HG02885 (cell line): ENCODE measurements around the gene AATF.
"Not testable (repeated sequence)": the region's sequence is repeated elsewhere in the genome, so short reads cannot be mapped to it uniquely, and the experiment has no call there.

Experiments
- ATAC-seq: cut with Tn5 transposase; IDR thresholded peaks from one replicate; pipeline ENCODE4 v1.9.1; 2021; ENCODE audit warnings: mild to moderate bottlenecking; ENCODE audit not compliant: unreplicated experiment, poor library complexity

Gene AATF

DNA sequence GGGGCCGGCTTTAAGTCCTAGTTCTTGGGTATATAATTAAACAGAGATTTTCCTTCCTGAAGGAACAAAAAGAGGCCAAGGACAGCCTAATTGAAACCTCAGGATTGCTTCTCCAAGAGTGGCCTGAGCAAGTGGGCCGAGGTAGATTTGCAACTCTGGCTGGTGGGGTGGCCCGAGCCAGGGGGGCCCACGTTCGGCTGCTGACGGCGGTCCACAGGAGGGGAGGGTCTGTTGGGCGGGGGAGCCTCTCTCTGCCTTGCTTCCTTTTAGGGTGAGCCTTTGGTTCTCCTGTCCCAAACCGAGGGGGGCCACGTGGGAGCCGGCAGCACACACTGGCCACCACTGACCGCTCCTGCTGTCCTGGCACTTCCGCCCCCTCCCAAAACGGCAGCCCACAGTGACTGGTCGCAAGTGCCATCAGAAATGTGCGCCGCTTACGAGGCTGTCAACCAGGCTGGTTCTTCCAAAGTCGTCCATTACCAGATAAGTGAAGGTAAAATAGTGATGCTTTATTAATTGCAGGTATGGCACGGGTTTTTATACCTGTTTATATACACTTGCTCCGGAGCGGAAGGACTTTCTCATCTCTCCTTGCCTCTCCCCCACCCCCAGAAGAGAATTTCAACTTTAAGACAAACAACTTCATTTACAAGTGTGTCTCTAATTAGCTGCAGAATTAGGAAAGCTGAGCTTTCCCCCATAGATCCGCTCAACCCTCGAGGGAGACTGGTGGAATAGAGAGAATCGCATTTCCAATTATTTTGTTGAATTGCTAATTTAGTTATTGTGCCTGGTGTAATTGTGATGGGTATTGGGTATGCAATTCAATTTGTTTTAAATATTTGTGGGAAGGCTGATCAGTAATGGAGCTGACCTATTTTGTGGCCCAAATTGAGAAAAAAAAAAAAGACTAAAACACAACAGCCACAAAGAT, 117.8 kb downstream of the AATF start:
- ATAC-seq: no peak

DNA sequence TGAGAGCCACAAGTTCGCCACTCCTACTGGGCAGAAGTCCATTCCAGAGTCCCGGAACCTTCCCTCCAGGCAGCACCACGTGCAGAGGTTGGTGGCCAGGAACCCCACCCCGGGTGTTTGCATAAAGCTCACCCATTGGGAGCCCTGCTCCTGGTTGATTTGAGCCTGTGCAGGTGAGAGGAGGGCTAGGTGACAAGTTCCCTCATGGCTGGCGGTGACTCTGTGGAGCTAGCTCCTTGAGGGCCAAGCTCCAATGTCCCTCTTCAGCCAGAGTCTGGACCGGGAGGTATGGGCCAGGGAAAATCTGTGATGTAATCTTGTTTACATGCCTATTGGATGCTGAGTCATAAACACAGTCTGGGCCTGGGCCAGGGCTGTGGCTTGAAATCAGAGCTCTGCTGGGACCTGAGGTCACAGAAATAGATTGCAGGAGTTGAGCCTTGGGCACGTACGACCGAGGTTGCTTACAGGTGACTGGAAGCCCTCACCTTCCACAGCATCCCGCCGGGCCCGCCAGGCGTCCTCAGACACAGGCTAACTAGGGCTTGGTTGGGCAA, 118.9 kb downstream of the AATF start:
- ATAC-seq: no peak

DNA sequence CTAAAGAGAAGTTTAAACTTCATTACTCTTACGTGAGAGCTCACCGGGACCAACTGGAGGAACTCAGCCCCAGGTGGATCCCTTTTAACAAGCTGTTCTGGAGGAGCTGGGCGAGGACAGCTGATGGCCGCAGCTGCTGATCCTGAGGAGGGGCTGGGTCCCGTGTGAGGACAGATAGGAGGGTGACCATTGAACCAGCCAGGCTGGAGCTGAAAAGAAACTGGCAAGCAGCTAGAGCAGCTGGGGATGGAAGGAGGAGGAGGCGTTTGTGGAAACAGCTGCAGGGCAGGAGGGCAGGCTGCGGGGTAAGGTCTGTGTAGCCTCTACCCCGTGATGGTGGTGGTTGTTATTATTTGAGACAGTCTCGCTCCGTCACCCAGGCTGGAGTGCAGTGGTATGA, 119.5 kb downstream of the AATF start:
- ATAC-seq: no peak

DNA sequence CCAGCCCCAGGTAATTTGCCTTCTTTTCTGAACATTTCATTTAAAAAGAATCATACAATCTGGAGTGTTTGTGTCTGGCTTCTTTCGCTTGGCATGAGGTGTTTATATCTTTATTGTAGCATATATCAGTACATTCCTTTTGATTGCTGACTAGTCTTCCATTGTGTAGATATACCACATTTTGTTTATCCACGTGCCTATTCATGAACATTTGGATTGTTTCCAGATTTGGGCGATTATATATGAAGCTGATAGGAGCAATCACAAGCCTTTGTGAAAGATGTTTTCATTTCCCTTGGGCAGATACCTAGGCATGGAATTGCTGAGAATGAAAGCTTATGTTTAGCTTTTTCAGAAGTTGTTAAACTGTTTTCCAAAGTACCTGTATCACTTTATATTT, 120.3 kb downstream of the AATF start:
- no peak for ATAC-seq

DNA sequence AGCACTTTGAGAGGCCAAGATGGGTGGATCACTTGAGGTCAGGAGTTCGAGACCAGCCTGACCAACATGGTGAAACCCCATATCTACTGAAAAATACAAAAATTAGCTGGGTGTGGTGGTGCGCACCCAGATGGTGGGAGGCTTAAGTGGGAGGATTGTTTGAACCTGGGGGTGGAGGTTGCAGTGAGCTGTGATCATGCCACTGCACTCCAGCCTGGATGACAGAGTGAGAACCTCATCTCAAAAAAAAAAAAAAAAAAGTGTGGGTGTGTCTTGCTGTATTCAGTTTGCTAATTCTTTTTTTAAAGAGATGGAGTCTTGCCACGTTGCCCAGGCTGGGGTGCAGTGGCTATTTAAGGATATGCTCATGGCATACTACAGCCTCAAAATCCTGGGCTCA, 124.7 kb downstream of the AATF start:
- not testable (repeated sequence) for ATAC-seq

DNA sequence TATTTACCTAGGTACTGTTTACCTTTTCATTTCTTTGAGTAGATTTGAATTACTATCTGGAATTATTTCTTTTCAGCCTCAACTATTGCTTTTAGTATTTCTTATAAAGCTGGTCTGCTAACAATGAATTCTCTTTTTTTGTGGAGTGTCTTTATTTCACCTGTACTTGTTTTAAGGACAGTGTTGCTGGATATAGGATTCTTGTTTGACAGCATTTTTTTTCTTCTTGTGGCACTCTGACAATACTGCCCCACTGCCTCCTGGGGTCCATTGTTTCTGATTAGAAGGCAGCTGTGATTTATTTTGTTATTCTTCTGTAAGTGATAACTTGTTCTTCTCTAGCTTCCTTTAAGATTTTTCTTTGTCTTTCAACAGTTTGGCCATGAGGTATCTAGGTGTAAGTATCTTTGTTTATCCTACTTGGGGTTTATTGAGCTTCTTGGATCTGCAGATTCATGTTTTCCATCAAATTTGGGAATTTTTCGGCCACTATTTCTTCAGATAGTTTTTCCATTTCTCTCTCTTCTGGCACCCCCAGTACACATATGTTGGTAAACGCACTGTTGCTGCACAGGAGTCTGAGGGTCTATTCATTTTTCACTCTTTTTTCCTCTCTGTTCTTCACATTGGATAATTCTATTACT, 130.4 kb downstream of the AATF start:
- no peak for ATAC-seq

DNA sequence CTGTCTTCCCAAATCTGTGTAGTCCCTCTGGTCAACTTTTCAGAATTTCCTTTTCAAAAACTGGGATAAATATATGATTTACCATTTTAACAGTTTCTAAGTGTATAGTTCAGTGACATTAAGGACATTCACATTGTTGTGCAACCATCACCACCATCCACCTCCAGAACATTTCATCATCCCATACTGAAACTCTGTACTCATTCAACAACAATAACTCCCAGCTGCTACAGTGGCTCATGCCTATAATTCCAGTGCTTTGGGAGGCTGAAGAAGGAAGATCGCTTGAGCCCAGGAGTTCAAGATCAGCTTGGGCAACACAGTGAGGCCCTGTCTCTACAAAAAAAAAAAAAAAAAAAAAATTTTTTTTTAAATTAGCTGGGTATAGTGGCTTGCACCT, 131.0 kb downstream of the AATF start:
- ATAC-seq: no peak

DNA sequence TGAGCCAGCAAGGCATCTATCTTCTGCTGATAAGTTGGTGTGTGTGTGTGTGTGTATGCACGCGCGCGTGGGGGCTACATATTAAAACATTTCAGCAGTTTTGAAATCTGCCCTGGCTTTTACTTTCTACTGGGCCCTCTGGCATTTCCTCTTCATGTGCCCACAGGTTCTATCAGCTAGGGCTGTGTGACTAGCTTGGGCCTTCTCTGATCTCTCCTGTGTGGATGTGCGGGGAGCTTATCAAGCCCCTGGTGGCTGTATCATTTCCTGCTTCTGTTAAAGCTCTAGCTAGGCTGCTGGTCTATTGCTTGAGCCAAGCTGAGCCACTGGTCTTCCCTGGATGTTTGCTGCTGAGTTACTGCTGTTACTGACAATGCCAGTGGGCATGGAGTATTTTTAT, 132.5 kb downstream of the AATF start:
- no peak for ATAC-seq

DNA sequence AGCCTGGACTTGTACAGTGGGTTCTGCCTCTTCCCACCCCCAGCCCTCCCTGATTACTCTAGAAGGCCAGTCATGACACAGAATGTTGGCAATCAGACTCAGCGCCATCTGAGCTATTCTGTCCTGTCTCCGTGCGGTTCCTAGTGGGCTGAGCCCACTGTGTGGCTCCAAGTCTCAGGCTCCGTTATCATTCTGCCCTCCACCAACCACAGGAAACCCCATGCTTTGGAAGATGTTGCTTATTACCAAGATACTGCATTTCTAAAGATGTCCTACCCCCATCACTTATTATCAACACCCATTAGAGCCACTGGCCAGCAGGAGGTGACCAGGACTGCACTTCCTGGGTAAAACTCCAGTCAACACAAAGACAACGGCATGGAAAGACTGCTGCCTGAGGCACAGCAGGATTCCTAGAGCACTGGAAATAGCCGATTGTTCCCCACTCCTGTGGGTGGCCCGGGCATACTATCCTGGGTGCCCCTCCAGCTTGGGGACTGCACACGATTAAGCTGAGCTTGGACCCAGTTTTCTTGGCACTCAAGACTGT, 133.6 kb downstream of the AATF start:
- ATAC-seq: no peak

DNA sequence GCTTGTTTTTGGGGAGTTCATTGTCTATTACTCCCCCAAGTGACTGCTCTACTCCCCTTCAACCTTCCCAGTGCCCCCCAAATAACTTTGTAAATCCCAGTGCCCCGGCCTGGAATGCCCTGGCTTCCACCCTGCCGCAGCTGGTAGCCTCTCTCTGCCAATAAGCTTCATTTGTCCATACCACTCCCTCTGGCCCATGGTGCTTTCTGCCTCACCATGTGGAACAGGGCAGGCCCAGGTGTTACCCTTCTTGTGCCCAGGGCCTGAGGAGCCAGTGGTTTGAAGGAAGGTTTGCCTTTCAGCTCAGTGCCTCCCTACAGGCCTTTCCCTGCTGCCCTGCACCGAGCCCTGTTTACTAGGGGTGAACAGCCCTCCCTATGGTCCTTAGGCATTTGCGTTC, 134.2 kb downstream of the AATF start:
- ATAC-seq: no peak

DNA sequence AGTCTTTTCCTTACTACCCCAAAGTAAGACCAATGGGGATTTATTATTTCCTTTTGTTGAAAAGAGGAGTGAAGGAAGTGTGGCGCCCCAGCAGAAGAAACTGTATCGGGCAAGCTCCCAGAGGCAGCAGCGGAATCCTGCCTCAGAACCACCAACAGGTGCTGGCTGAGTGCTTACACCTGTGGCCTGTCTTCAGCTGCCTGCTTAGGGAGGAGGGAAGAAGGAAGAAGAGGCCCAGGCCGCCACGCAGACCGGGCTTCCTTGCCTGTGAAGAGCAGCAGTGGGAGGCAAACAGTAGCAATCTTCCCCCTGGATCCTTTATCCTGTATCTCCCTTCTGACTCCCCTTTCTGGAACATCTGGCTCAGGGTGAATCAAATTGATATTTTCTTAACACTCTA, 134.7 kb downstream of the AATF start:
- no peak for ATAC-seq

DNA sequence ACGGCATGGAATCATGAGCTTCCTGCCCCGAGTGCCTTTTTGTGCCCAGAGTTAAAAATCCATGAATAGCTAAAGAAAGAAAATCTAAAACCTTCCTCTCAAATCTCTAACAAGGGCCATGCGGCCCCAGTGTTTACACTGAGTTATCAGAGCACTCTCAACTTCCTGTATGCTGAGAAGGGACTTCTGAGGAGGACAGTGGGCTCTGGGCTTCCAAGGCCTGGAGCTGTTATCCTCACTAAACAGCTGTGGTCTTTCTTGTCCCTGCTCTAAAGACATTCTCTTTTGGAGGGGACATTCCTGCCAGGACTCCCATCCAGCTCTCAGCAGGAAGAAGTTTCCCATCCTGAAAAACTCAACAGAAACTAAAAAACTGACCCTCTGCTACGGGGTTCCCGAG, 135.6 kb downstream of the AATF start:
- ATAC-seq: no peak

DNA sequence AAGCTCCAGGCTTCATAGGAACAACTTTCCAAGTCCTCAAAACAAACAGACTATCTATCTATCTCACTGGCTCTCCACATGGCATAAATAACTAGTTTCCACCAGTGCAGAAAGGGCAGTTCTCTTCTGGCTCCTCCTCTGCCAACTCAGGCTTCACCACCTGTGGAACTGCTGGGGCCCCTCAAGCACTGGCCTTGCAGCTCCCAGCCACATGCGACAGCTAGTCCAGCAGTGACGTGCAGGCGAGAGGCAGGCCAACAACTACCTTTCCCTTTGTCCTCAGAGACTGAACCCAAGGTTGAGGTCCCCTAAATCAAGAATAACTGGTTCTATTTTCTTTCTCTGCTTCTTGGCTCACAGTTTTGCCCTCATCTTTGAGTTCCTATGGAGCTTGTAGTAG, 137.6 kb downstream of the AATF start:
- no peak for ATAC-seq

DNA sequence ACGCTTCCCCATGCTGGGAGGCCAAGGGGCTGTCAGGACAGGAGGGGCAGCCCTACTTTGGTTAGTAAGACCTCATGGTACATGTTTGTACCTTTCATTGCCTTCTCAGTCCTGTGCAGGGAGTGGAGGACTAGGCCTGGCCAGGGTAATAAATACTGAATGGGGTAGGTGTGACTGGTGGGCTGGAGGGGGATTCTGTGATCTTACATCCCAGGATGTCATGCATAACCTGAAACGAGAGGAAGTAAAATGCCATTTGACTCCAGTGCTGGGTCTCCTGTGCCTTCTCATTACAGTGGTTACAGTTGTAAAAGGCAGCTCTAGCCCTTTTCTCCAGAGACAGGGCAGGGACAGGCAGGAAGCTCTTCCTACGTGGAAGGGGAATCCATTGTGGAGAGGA, 138.2 kb downstream of the AATF start:
- no peak for ATAC-seq

DNA sequence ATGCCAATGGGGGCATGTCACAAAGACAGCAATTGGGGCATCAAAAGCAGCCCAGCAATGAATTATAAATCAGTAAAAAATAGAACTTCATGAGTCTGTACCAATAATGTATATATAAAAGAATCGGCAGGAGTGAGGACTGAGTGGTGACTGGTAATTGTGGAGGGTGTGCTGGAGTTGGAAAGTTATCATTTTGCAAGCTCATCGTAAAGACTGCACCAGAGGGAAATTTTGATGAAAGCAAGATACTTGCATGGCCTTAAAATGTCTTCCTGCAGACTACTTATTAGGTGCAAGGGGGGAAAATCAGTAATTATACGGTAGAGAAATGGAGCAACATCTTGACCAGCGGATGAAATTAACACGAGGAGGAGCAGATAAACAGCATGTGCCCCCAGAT, 138.9 kb downstream of the AATF start:
- no peak for ATAC-seq

DNA sequence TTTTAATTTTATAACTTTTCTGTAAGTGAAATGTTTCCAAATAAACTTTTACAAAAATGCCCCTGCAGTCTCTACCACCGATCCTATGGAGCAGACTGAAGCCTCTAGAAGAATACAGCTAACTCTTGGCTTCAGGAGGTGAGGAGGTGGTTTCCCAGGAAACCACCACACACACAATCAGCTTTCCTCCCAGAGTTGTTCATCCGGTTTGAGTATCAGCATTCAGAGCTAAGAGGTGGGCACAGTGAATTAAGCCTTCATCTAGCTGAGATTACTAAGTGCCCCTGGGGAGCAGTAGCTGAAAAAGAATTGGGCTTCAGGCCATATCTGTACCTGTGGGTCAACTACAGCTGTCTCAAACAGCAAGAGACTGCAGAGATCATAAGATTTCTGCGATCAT, 139.7 kb downstream of the AATF start:
- ATAC-seq: no peak

DNA sequence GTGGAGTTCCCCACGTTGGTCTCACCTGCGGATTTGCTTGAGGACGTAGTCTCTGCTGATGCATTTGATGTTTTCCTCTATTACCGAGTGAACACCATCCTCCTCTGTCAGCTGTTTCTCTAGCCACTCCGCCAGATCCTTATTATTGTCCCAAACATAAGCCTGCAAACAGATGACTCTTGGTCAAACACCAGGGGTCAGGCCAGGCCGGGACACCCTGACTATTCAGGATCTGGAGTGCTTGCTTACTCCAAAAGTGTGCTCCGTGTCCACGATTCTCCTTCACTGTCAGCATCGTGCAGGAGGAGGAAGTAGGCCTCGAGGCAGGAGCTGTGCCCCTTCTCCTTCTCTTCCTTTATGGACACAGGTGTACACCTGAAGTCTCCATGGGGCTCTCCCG, 140.2 kb downstream of the AATF start:
- ATAC-seq: no peak

DNA sequence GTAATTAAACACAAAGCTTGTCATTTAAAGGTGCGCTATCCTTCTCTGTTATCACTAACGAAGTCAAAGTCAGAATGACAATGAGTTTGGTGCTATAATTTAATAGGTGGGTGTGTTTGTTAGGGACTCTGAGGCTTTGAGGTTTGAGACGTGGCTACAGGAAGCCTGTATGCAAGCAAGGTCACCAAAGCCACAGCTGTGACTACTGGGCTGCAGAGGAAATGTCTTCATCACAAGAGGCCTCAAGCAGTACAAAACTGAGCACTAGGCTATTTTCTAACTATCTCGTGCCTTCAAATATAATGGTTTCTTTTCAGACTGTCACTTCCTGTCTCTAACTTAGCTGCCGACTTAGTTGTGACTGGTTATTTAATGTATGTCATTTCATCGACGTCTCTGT, 141.2 kb downstream of the AATF start:
- peak; percentile 68 for ATAC-seq

DNA sequence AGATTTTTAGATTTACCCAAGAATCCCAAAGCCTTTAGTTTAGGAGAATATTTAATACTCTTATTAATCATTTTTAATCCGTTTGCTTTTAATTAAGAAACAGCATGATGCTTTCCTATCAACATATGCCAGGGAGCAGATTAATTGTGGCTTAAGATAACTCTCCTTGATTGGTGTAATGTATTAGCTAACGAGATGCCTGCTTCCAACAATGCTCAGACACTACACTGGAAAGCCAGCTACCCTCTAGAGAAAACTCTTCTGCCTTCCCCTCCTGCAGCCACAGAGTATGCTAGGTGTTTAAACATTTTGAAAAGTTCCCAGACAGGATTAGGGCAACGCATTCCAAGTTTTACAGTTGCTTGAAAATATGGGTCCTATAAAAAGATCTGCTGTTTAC, 142.2 kb downstream of the AATF start:
- no peak for ATAC-seq

DNA sequence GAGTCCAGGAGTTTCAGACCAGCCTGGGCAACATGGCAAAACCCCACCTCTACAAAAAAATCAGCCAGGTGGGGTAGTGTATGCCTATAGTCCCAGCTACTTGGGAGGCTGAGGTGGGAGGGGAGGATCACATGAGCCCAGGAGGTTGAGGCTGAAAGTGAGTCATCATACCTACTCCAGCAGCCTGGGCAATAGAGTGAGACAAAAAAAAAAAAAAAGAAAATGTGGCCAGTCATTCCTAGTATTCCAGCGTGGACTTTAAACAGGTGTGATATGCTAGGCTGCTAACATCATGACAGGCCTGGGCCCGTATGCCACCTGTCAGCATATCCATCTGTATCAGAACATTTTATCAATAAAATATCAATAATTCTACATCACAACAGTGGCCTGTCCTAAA, 143.3 kb downstream of the AATF start:
- ATAC-seq: no peak

DNA sequence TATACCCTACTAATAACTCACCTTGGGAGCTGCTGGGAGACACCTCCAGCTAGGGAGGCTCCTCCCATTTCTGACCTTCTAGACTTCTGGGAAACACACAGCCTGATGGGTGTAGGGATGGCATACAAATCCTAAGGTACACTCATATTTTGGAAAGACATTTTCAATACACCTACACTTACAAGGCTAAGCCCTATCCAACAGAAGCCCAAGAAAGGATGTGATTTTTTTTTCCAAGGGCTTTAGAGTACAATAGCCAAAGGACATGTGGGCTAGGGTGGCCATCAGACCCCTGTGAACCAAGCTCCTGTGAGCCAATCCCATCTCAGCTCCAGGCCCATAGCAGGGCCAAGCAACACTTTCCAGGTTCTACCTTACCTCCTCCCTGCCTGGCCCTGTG, 143.9 kb downstream of the AATF start:
- no peak for ATAC-seq
